Central memory CD4-positive, alpha-beta T cell (primary cell): ENCODE measurements around the gene KLC3.
"Not testable (repeated sequence)": the region's sequence is repeated elsewhere in the genome, so short reads cannot be mapped to it uniquely, and the experiment has no call there.

ENCODE experiments used
- DNase-seq: peaks from one replicate; pipeline ENCODE4 v3.0.0; 2022
- total RNA-seq, 3 experiments: gene quantifications; one replicate each; lab custom pipeline; 2026; lab: John Stamatoyannopoulos, UW

Gene KLC3
- total RNA-seq: 0 to 0.07 (median 0.05) reads per million in 3 experiments

- peak; percentile 18 for DNase-seq
Observed at GRCh38 chr19:45340232-45340898, at the start of gene KLC3. TSS of gene KLC3 (plus strand) at chr19:45340750. CDS start at chr19:45345542, 4,792 bp downstream.

- no peak for DNase-seq
Observed at GRCh38 chr19:45291834-45292233, 48.7 kb upstream of the KLC3 start.

- no peak for DNase-seq
Observed at GRCh38 chr19:45293682-45294081, 46.9 kb upstream of the KLC3 start.

GRCh38 chr19:45294291-45295029 lies 46.1 kb upstream of the KLC3 start:
- no peak for DNase-seq

GRCh38 chr19:45295873-45296272 lies 44.7 kb upstream of the KLC3 start:
- no peak for DNase-seq

- DNase-seq: no peak
Observed at GRCh38 chr19:45296355-45296754, 44.2 kb upstream of the KLC3 start.

GRCh38 chr19:45297674-45298073 lies 42.9 kb upstream of the KLC3 start:
- no peak for DNase-seq

GRCh38 chr19:45298264-45298663 lies 42.3 kb upstream of the KLC3 start:
- DNase-seq: no peak

GRCh38 chr19:45299719-45300118 lies 40.8 kb upstream of the KLC3 start:
- no peak for DNase-seq

GRCh38 chr19:45302416-45302815 lies 38.1 kb upstream of the KLC3 start:
- no peak for DNase-seq

- no peak for DNase-seq
Observed at GRCh38 chr19:45303269-45304060, 37.1 kb upstream of the KLC3 start.

- no peak for DNase-seq
Observed at GRCh38 chr19:45304141-45304926, 36.2 kb upstream of the KLC3 start.

GRCh38 chr19:45305007-45305406 lies 35.5 kb upstream of the KLC3 start:
- DNase-seq: no peak

- no peak for DNase-seq
Observed at GRCh38 chr19:45305421-45305820, 35.1 kb upstream of the KLC3 start.

- no peak for DNase-seq
Observed at GRCh38 chr19:45306040-45306439, 34.5 kb upstream of the KLC3 start.

GRCh38 chr19:45306518-45307027 lies 34.0 kb upstream of the KLC3 start:
- no peak for DNase-seq

GRCh38 chr19:45307361-45307760 lies 33.2 kb upstream of the KLC3 start:
- no peak for DNase-seq

- not testable (repeated sequence) for DNase-seq
Observed at GRCh38 chr19:45309322-45309721, 31.2 kb upstream of the KLC3 start.

GRCh38 chr19:45311621-45312020 lies 28.9 kb upstream of the KLC3 start:
- no peak for DNase-seq

- not testable (repeated sequence) for DNase-seq
Observed at GRCh38 chr19:45312285-45312684, 28.3 kb upstream of the KLC3 start.

GRCh38 chr19:45314708-45315245 lies 25.8 kb upstream of the KLC3 start:
- DNase-seq: no peak

- no peak for DNase-seq
Observed at GRCh38 chr19:45315304-45315703, 25.2 kb upstream of the KLC3 start.
